ENCODE results near the gene NTPCR. TPM values are rescaled to one million over a fixed set of nuclear protein-coding genes. Genes with fewer than 3 reads are reported as not detected.

NTPCR gene
- total RNA-seq, 1 experiment from 2014 or later = 34.2 TPM

DNA sequence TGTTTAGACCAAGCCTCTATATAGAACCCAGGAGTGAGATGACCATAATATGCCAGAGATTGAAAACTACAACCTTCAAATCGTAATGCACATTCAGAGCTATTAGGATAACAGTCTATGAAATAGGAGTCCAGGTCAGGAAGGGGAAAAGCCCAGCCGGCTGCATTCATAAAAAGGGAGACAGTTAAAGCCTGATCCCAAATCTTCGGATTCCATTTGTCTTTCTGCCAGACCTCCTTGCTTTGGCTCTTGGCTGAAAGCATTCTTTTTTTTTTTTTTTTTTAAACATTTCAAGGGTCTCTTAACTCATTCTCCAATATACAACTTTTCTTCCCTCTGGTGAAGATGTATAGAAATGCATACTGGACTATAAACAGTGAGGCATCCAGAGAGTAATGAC, 81.1 kb downstream of the NTPCR start (continued):
- TF ChIP-seq RAD21 (IDR thresholded peaks at IDR 0.05; ENCODE audit: low read depth) (no peak), TCF7L2 (IDR thresholded peaks at IDR 0.05; ENCODE audit: borderline replicate concordance, extremely low read depth, insufficient read depth, insufficient read length) (no peak), SP1 (IDR thresholded peaks at IDR 0.05; ENCODE audit: low read depth) (no peak), JUND (IDR thresholded peaks at IDR 0.05) (no peak), EZH2phosphoT487 (IDR thresholded peaks at IDR 0.05; ENCODE audit: borderline replicate concordance) (no peak), SIN3A (IDR thresholded peaks at IDR 0.05; ENCODE audit: low read depth) (no peak), YY1 (IDR thresholded peaks at IDR 0.05; ENCODE audit: extremely low read depth, insufficient replicate concordance, low read depth, low read length) (no peak)
- TF ChIP-seq, protein P1, sequence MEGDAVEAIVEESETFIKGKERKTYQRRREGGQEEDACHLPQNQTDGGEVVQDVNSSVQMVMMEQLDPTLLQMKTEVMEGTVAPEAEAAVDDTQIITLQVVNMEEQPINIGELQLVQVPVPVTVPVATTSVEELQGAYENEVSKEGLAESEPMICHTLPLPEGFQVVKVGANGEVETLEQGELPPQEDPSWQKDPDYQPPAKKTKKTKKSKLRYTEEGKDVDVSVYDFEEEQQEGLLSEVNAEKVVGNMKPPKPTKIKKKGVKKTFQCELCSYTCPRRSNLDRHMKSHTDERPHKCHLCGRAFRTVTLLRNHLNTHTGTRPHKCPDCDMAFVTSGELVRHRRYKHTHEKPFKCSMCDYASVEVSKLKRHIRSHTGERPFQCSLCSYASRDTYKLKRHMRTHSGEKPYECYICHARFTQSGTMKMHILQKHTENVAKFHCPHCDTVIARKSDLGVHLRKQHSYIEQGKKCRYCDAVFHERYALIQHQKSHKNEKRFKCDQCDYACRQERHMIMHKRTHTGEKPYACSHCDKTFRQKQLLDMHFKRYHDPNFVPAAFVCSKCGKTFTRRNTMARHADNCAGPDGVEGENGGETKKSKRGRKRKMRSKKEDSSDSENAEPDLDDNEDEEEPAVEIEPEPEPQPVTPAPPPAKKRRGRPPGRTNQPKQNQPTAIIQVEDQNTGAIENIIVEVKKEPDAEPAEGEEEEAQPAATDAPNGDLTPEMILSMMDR (IDR thresholded peaks at IDR 0.05 in 2 of 3, conservative IDR thresholded peaks at IDR 0.05 in 1 of 3; ENCODE audit: borderline replicate concordance in 1 of 3, insufficient read depth in 1 of 3, low read depth in 2 of 3, low read length in 2 of 3) = no peak

DNA sequence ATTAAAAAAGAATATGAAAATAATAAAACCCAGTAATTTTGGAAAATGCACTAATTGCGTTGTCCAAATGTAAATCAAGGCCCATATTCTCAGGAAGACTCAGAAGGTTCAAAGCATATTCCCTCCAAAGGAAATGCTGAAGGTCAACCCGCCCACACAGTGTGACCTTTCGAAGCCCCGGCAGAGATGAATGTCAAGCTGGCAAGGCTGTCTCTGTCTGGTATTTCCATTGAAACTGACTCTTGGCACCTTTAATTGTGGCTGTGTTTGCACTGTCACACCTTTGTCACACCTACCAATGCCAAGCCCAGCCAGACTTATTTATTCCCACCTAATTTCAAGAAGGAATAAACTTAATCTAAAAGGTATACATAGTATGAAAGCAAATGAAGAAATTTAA, 82.5 kb downstream of the NTPCR start:
- no peaks in the 10 kb centered on the region for H3K9me3 ChIP-seq (ENCODE audit: control insufficient read depth in 1 of 2, insufficient read depth in 1 of 2, low read depth in 1 of 2, low read length in 2 of 2)
- no peaks in the 10 kb centered on the region for H3K4me1 ChIP-seq (ENCODE audit: control insufficient read depth in 1 of 2, insufficient read depth in 2 of 2, low read length in 2 of 2)
- ATAC-seq (no peak), DNase-seq (ENCODE audit: low read depth, low spot score) (no peak)
- no peak overlapping the region for H3K4me3 ChIP-seq (replicated peaks in 1 of 2; ENCODE audit: low read depth in 1 of 2, low read length in 2 of 2)
- BruUV-seq (replicated peaks) = no TSS peak
- H2AFZ ChIP-seq (ENCODE audit: low read depth, low read length, poor library complexity, severe bottlenecking) = no peak overlapping the region
- no peak overlapping the region for H3K27ac ChIP-seq (ENCODE audit: low read depth, low read length)
- no peak overlapping the region for H3K4me2 ChIP-seq (ENCODE audit: low read length)
- no peaks in the 10 kb centered on the region for H3K9me2 ChIP-seq (ENCODE audit: insufficient read depth)
- ChIA-PET RAD21 (ENCODE audit: low non-redundant PET in 1 of 2, low total read pairs in 2 of 2, uncharacterized antibody in 2 of 2, unreplicated experiment in 2 of 2) (no interaction called here), CTCF (no interaction called here), POLR2A (no interaction called here)
- H3K36me3 ChIP-seq (ENCODE audit: control insufficient read depth in 1 of 2, insufficient read depth in 2 of 2, low read length in 2 of 2) = no peaks in the 10 kb centered on the region
- H3K27me3 ChIP-seq (ENCODE audit: insufficient read depth, low read length) = no peaks in the 10 kb centered on the region
- H3K79me2 ChIP-seq (ENCODE audit: insufficient read depth, low read length) = no peaks in the 10 kb centered on the region
- intact Hi-C loops (cut with micrococcal nuclease) = no loop called here
- no peaks in the 10 kb centered on the region for H4K20me1 ChIP-seq (ENCODE audit: insufficient read depth)
- H3K9ac ChIP-seq (ENCODE audit: low read length) = no peak overlapping the region
- no peak for TF ChIP-seq TCF7L2 (IDR thresholded peaks at IDR 0.05; ENCODE audit: borderline replicate concordance, extremely low read depth, insufficient read depth, insufficient read length)
- no peak for TF ChIP-seq JUND (IDR thresholded peaks at IDR 0.05)
- TF ChIP-seq EZH2phosphoT487 (IDR thresholded peaks at IDR 0.05; ENCODE audit: borderline replicate concordance) = no peak
- no peak for TF ChIP-seq EGR1 (IDR thresholded peaks at IDR 0.05; ENCODE audit: low read depth)
- TF ChIP-seq, protein P2, sequence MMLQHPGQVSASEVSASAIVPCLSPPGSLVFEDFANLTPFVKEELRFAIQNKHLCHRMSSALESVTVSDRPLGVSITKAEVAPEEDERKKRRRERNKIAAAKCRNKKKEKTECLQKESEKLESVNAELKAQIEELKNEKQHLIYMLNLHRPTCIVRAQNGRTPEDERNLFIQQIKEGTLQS (IDR thresholded peaks at IDR 0.05) = no peak
- TF ChIP-seq SIN3A (IDR thresholded peaks at IDR 0.05; ENCODE audit: low read depth) = no peak
- no peak for TF ChIP-seq ZFX (IDR thresholded peaks at IDR 0.05)
- no peak for TF ChIP-seq CBX3 (IDR thresholded peaks at IDR 0.05; ENCODE audit: low read depth)
- TF ChIP-seq, protein P1 (IDR thresholded peaks at IDR 0.05 in 2 of 3, conservative IDR thresholded peaks at IDR 0.05 in 1 of 3; ENCODE audit: borderline replicate concordance in 1 of 3, insufficient read depth in 1 of 3, low read depth in 2 of 3, low read length in 2 of 3) = no peak
- TF ChIP-seq, protein P3, sequence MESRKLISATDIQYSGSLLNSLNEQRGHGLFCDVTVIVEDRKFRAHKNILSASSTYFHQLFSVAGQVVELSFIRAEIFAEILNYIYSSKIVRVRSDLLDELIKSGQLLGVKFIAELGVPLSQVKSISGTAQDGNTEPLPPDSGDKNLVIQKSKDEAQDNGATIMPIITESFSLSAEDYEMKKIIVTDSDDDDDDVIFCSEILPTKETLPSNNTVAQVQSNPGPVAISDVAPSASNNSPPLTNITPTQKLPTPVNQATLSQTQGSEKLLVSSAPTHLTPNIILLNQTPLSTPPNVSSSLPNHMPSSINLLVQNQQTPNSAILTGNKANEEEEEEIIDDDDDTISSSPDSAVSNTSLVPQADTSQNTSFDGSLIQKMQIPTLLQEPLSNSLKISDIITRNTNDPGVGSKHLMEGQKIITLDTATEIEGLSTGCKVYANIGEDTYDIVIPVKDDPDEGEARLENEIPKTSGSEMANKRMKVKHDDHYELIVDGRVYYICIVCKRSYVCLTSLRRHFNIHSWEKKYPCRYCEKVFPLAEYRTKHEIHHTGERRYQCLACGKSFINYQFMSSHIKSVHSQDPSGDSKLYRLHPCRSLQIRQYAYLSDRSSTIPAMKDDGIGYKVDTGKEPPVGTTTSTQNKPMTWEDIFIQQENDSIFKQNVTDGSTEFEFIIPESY (IDR thresholded peaks at IDR 0.05; ENCODE audit: extremely low read depth, insufficient replicate concordance, low read length) = no peak
- TF ChIP-seq, protein P4, sequence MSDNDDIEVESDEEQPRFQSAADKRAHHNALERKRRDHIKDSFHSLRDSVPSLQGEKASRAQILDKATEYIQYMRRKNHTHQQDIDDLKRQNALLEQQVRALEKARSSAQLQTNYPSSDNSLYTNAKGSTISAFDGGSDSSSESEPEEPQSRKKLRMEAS (IDR thresholded peaks at IDR 0.05) = no peak
- TF ChIP-seq POLR2AphosphoS5 (IDR thresholded peaks at IDR 0.05; ENCODE audit: low read depth, low read length) = no peak
- TF ChIP-seq EZH2 (IDR thresholded peaks at IDR 0.05) = no peak
- no peak for TF ChIP-seq ZNF274 (IDR thresholded peaks at IDR 0.05; ENCODE audit: low read depth, low read length)
- no peak for TF ChIP-seq POLR2A (IDR thresholded peaks at IDR 0.05; ENCODE audit: borderline replicate concordance, extremely low read depth, insufficient read depth, insufficient read length)
- TF ChIP-seq CEBPB (IDR thresholded peaks at IDR 0.05; ENCODE audit: low read depth) = no peak
- TF ChIP-seq FOSL1 (IDR thresholded peaks at IDR 0.05; ENCODE audit: low read depth) = no peak

Measured in HCT116 (cell line).